Mesodermal cell (in vitro differentiated cells): Measurements from ENCODE around the gene AFAP1L2.

Experiments
- H3K27ac ChIP-seq: 2 replicates; pipeline ENCODE4 v1.7.0; 2013; ENCODE audit warnings: mild to moderate bottlenecking, low read depth, low read length, moderate library complexity; ENCODE audit not compliant: severe bottlenecking
- H3K36me3 ChIP-seq: 2 replicates; pipeline ENCODE4 v1.7.1; 2013; ENCODE audit warnings: mild to moderate bottlenecking, low read length, moderate library complexity; ENCODE audit not compliant: control insufficient read depth, insufficient read depth
- H3K4me1 ChIP-seq: one replicate; pipeline ENCODE4 v1.7.1; 2013; ENCODE audit warnings: mild to moderate bottlenecking, low read length; ENCODE audit not compliant: insufficient read depth, control insufficient read depth, poor library complexity, severe bottlenecking
- H3K4me3 ChIP-seq: 2 replicates; pipeline ENCODE4 v1.7.0; 2013; ENCODE audit warnings: low read length, control low read depth, mild to moderate bottlenecking; ENCODE audit not compliant: insufficient read depth, poor library complexity, severe bottlenecking; ENCODE audit errors: extremely low read depth
- H3K9me3 ChIP-seq: 2 replicates; pipeline ENCODE4 v1.7.1; 2013; ENCODE audit warnings: mild to moderate bottlenecking, low read length, moderate library complexity; ENCODE audit not compliant: control insufficient read depth
- WGBS, 2 experiments: methylation state at CpG; one replicate each; pipeline ENCODE4 v1.1.5; 2013; ENCODE audit warnings: missing lambda C conversion rate in 2 of 2; ENCODE audit not compliant: insufficient coverage in 2 of 2; 5-methylcytosine and 5-hydroxymethylcytosine counted together

Gene AFAP1L2

GRCh38 chr10:114432566-114433093, 28.3 kb upstream of the AFAP1L2 start:
- no peak overlapping the region for H3K4me3 ChIP-seq
- H3K4me1 ChIP-seq: peaks cover 7% of the 10 kb centered on the region
- no peak overlapping the region for H3K27ac ChIP-seq
- no peaks in the 10 kb centered on the region for H3K9me3 ChIP-seq
- 100% methylated on average over 2 of the region's 4 CpGs; no CpG with 5 or more reads in 1 of the 2 experiments for WGBS, 2 experiments
- H3K36me3 ChIP-seq: peaks cover 42% of the 10 kb centered on the region

- 94 to 100% methylated on average over 2 to 3 of the region's 4 CpGs for WGBS, 2 experiments
- no peak overlapping the region for H3K27ac ChIP-seq
Observed at GRCh38 chr10:114431414-114432135, 27.3 kb upstream of the AFAP1L2 start.

GRCh38 chr10:114430688-114431413, 26.5 kb upstream of the AFAP1L2 start:
- Histone ChIP-seq H3K27ac (no peak overlapping the region), H3K4me3 (no peak overlapping the region), H3K4me1 (peaks cover 12% of the 10 kb centered on the region), H3K9me3 (no peaks in the 10 kb centered on the region), H3K36me3 (peaks cover 30% of the 10 kb centered on the region)
- WGBS, 2 experiments: 89 to 90% methylated on average over 5 of the region's 12 CpGs

More at GRCh38 chr10:114431414-114432135, 27.3 kb upstream of the AFAP1L2 start:
- Histone ChIP-seq H3K4me1 (peaks cover 12% of the 10 kb centered on the region), H3K36me3 (peaks cover 38% of the 10 kb centered on the region), H3K4me3 (no peak overlapping the region), H3K9me3 (no peaks in the 10 kb centered on the region)

GRCh38 chr10:114429581-114430335, 25.5 kb upstream of the AFAP1L2 start:
- no peaks in the 10 kb centered on the region for H3K9me3 ChIP-seq
- peaks cover 19% of the 10 kb centered on the region for H3K36me3 ChIP-seq
- no peak overlapping the region for H3K27ac ChIP-seq
- WGBS, 2 experiments: 89 to 90% methylated on average over 8 to 9 of the region's 9 CpGs
- no peak overlapping the region for H3K4me3 ChIP-seq
- H3K4me1 ChIP-seq: peaks cover 12% of the 10 kb centered on the region

GRCh38 chr10:114427124-114427852, 23.0 kb upstream of the AFAP1L2 start:
- 74 to 100% methylated on average over 3 of the region's 9 CpGs for WGBS, 2 experiments
- Histone ChIP-seq H3K36me3 (peaks cover 8% of the 10 kb centered on the region), H3K9me3 (no peaks in the 10 kb centered on the region), H3K27ac (no peak overlapping the region), H3K4me1 (peaks cover 12% of the 10 kb centered on the region), H3K4me3 (no peak overlapping the region)

- no peaks in the 10 kb centered on the region for H3K9me3 ChIP-seq
- H3K36me3 ChIP-seq: peaks cover 8% of the 10 kb centered on the region
- H3K4me3 ChIP-seq: no peak overlapping the region
- no peak overlapping the region for H3K27ac ChIP-seq
- peaks cover 12% of the 10 kb centered on the region for H3K4me1 ChIP-seq
- WGBS, 2 experiments: 85 to 90% methylated on average over 3 to 5 of the region's 5 CpGs
Observed at GRCh38 chr10:114426476-114426875, 22.2 kb upstream of the AFAP1L2 start.

GRCh38 chr10:114420811-114421485, 16.6 kb upstream of the AFAP1L2 start:
- Histone ChIP-seq H3K4me3 (no peak overlapping the region), H3K9me3 (no peaks in the 10 kb centered on the region), H3K36me3 (no peaks in the 10 kb centered on the region), H3K27ac (no peak overlapping the region), H3K4me1 (no peaks in the 10 kb centered on the region)
- WGBS, 2 experiments: 90 to 91% methylated on average over 3 to 4 of the region's 4 CpGs

GRCh38 chr10:114418109-114418508, 13.8 kb upstream of the AFAP1L2 start:
- Histone ChIP-seq H3K4me3 (no peak overlapping the region), H3K4me1 (peaks cover 5% of the 10 kb centered on the region), H3K36me3 (no peaks in the 10 kb centered on the region), H3K9me3 (no peaks in the 10 kb centered on the region), H3K27ac (no peak overlapping the region)
- WGBS, 2 experiments: 67 to 100% methylated on average over 1 of the region's 1 CpG

GRCh38 chr10:114412907-114413797, 8.8 kb upstream of the AFAP1L2 start:
- 77 to 85% methylated on average over 6 to 7 of the region's 9 CpGs for WGBS, 2 experiments
- H3K9me3 ChIP-seq: no peaks in the 10 kb centered on the region
- H3K4me1 ChIP-seq: peaks cover 23% of the 10 kb centered on the region
- no peak overlapping the region for H3K4me3 ChIP-seq
- no peaks in the 10 kb centered on the region for H3K36me3 ChIP-seq
- no peak overlapping the region for H3K27ac ChIP-seq
